IMR-90 (cell line): Measurements from ENCODE around the gene ITCH. TPM values are rescaled to one million over a fixed set of nuclear protein-coding genes. Genes with fewer than 3 reads are reported as not detected.

Experiments
- ATAC-seq: fragments of 200-7000 bp; cut with Tn5 transposase; 2 replicates; pipeline ENCODE4 v1.9.1; 2020; ENCODE audit warnings: low read depth, mild to moderate bottlenecking, moderate library complexity
- BruUV-seq: library from RNA; stranded (reverse); fragments of 400-500 nt; replicated peaks from 2 replicates; lab custom pipeline; 2021; lab: Mats Ljungman, UMichigan
- CTCF ChIA-PET: fragments of 300-600 bp; formaldehyde crosslinking; extraction: SDS; loops from one replicate; lab custom pipeline; 2021; ENCODE audit warnings: antibody characterized with exemption; lab: Yijun Ruan, JAX
- POLR2A ChIA-PET: fragments of 300-600 bp; sonication (Branson Sonifier 250); formaldehyde crosslinking; loops from one replicate; lab custom pipeline; 2022; ENCODE audit warnings: antibody characterized with exemption; ENCODE audit not compliant: unreplicated experiment; lab: Charles Lee
- DNase-seq: peaks from one replicate; pipeline ENCODE4 v3.0.0; 2013
- H2AFZ ChIP-seq: replicated peaks from 2 replicates; pipeline ENCODE3; 2013; ENCODE audit warnings: low read length, mild to moderate bottlenecking; ENCODE audit not compliant: poor library complexity
- H2AK5ac ChIP-seq: 2 replicates; pipeline ENCODE4 v1.6.1; 2013; ENCODE audit warnings: low read depth, low read length, inconsistent platforms
- H2AK9ac ChIP-seq: replicated peaks from 2 replicates; pipeline ENCODE3; 2013; ENCODE audit warnings: mild to moderate bottlenecking, low read depth, low read length, moderate library complexity; ENCODE audit not compliant: poor library complexity
- H2BK120ac ChIP-seq: 2 replicates; pipeline ENCODE4 v1.6.1; 2013; ENCODE audit warnings: low read depth, low read length, inconsistent platforms
- H2BK15ac ChIP-seq: 3 replicates; pipeline ENCODE4 v1.6.1; 2013; ENCODE audit warnings: low read depth, low read length, inconsistent platforms
- H2BK20ac ChIP-seq: 2 replicates; pipeline ENCODE4 v1.6.1; 2013; ENCODE audit warnings: low read depth, mild to moderate bottlenecking, inconsistent platforms, low read length, moderate library complexity
- H2BK5ac ChIP-seq: 2 replicates; pipeline ENCODE4 v1.6.1; 2013; ENCODE audit warnings: mild to moderate bottlenecking, low read depth, low read length, inconsistent platforms; ENCODE audit not compliant: poor library complexity, severe bottlenecking
- H3K14ac ChIP-seq: replicated peaks from 2 replicates; pipeline ENCODE4 v1.6.1; 2013; ENCODE audit warnings: low read depth, low read length, inconsistent platforms
- H3K18ac ChIP-seq: 2 replicates; pipeline ENCODE4 v1.6.1; 2013; ENCODE audit warnings: low read depth, low read length, control low read depth
- H3K23ac ChIP-seq: 2 replicates; pipeline ENCODE4 v1.6.1; 2013; ENCODE audit warnings: low read depth, low read length, inconsistent platforms
- H3K27ac ChIP-seq: 2 replicates; pipeline ENCODE4 v1.5.1; 2013; ENCODE audit warnings: mild to moderate bottlenecking, control low read depth, low read length; ENCODE audit not compliant: insufficient read depth
- H3K27me3 ChIP-seq: 2 replicates; pipeline ENCODE4 v1.6.1; 2013; ENCODE audit warnings: low read length; ENCODE audit not compliant: control insufficient read depth, insufficient read depth
- H3K36me3 ChIP-seq: 2 replicates; pipeline ENCODE4 v1.6.1; 2013; ENCODE audit warnings: low read length, mixed read lengths; ENCODE audit not compliant: control insufficient read depth, insufficient read depth
- H3K4ac ChIP-seq: 2 replicates; pipeline ENCODE4 v1.6.1; 2013; ENCODE audit warnings: low read depth, low read length, inconsistent platforms
- H3K4me1 ChIP-seq: 2 replicates; pipeline ENCODE4 v1.6.1; 2013; ENCODE audit warnings: low read length, mixed read lengths; ENCODE audit not compliant: control insufficient read depth, insufficient read depth
- H3K4me2 ChIP-seq: 2 replicates; pipeline ENCODE4 v1.6.1; 2013; ENCODE audit warnings: low read depth, mild to moderate bottlenecking, control low read depth, low read length, moderate library complexity
- H3K4me3 ChIP-seq: 2 replicates; pipeline ENCODE4 v1.5.1; 2013; ENCODE audit warnings: low read depth, mild to moderate bottlenecking, control low read depth, low read length, moderate library complexity; ENCODE audit not compliant: insufficient read depth
- H3K56ac ChIP-seq: 2 replicates; pipeline ENCODE4 v1.6.1; 2013; ENCODE audit warnings: low read length, inconsistent platforms; ENCODE audit not compliant: insufficient read depth; ENCODE audit errors: extremely low read depth
- H3K79me1 ChIP-seq, 2 experiments: 2 replicates each; pipeline ENCODE4 v1.6.1; 2013; ENCODE audit warnings: low read length in 2 of 2, inconsistent platforms in 1 of 2, low read depth in 1 of 2
- H3K9ac ChIP-seq: 2 replicates; pipeline ENCODE4 v1.6.1; 2013; ENCODE audit warnings: low read depth, low read length, control low read depth
- H3K9me1 ChIP-seq: 2 replicates; pipeline ENCODE4 v1.6.1; 2013; ENCODE audit warnings: low read length, inconsistent platforms; ENCODE audit not compliant: insufficient read depth
- H3K9me3 ChIP-seq: 2 replicates; pipeline ENCODE4 v1.6.1; 2013; ENCODE audit warnings: low read length; ENCODE audit not compliant: control insufficient read depth, insufficient read depth
- H4K20me1 ChIP-seq: 2 replicates; pipeline ENCODE4 v1.6.1; 2013; ENCODE audit warnings: low read length, inconsistent platforms; ENCODE audit not compliant: insufficient read depth
- H4K5ac ChIP-seq: 2 replicates; pipeline ENCODE4 v1.6.1; 2013; ENCODE audit warnings: mild to moderate bottlenecking, low read depth, low read length, control low read depth
- H4K8ac ChIP-seq, 2 experiments: 2 replicates each; pipeline ENCODE4 v1.6.1; 2013; ENCODE audit warnings: low read depth in 2 of 2, low read length in 2 of 2, control low read depth in 1 of 2, inconsistent platforms in 1 of 2
- H4K91ac ChIP-seq: 2 replicates; pipeline ENCODE4 v1.6.1; 2013; ENCODE audit warnings: low read depth, low read length, inconsistent platforms; ENCODE audit not compliant: insufficient read depth
- CEBPB ChIP-seq: IDR thresholded peaks from 2 replicates; pipeline ENCODE4 v1.6.1; 2012; ENCODE audit warnings: low read depth, low read length, improper control_type of control experiment
- MAFK ChIP-seq: IDR thresholded peaks from 2 replicates; pipeline ENCODE4 v1.6.1; 2012; ENCODE audit warnings: low read depth, low read length, improper control_type of control experiment
- WGBS, 2 experiments: methylation state at CpG; one replicate each; pipeline versions ENCODE4 v1.1.5 to v1.1.7; 2013; ENCODE audit warnings: missing lambda C conversion rate in 2 of 2; ENCODE audit not compliant: insufficient read length in 1 of 2; ENCODE audit errors: extremely low coverage in 2 of 2; 5-methylcytosine and 5-hydroxymethylcytosine counted together
- dilution Hi-C: fragments of 300-500 bp; cut with HindIII; formaldehyde crosslinking; loops from one replicate; pipeline ENCODE4 v1.14.3; 2018; ENCODE audit warnings: low sequenced_read_pairs; ENCODE audit not compliant: unreplicated experiment
- in situ Hi-C: fragments of 300-500 bp; cut with MboI; formaldehyde crosslinking; loops from 3 replicates; pipeline ENCODE4 v1.14.3; 2019; ENCODE audit warnings: low sequenced_read_pairs, inconsistent platforms, mixed read lengths
- intact Hi-C: fragments of 100-400 bp; cut with micrococcal nuclease; formaldehyde crosslinking; loops from 2 replicates; pipeline ENCODE4 v1.10.0; 2022
- polyA plus RNA-seq, 3 experiments: library from polyadenylated mRNA; depleted of rRNA; stranded (reverse); fragments of >200 nt; gene quantifications; 2 replicates each; pipeline ENCODE4 v1.2.3, GENCODE V29; 2012; ENCODE audit warnings: low replicate concordance in 1 of 3
- total RNA-seq: library from RNA; depleted of rRNA; stranded (reverse); fragments of >200 nt; gene quantifications from 2 replicates; pipeline ENCODE4 v1.2.3, GENCODE V29; 2012

ITCH gene
- total and polyA plus RNA-seq, 2 of the 4 experiments (the other 2 are of a cell fraction): 12.7 to 94.6 TPM

DNA sequence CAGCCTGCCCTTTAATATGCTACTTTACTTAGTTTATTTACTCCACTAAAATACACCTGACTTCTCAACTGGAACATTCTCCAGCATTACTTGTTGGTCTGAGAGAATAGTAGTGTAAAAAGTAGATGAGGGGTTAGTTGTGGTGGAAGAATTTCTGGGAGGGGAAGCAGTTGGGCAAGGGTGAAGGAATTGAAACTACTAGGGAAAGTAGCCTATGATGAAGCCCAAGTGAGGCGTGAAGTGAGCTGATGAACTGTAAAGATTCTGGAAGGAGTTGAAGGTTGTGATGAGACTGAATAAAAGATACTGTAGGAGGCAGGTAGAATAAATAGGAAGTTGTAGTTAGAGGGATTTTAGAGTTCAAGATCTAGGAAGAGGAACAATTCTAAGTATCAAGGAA lies 72.5 kb downstream of the ITCH start:
- Histone ChIP-seq H2BK5ac (no peak overlapping the region), H2BK120ac (no peak overlapping the region), H3K4me1 (peaks cover 3% of the 10 kb centered on the region; the same call in 1 of the 2 replicates), H4K20me1 (peaks cover 14% of the 10 kb centered on the region; the same call in 1 of the 2 replicates), H2AK5ac (no peak overlapping the region), H3K23ac (no peak overlapping the region), H2BK20ac (no peak overlapping the region), H3K9me1 (peaks cover 10% of the 10 kb centered on the region), H3K4me3 (no peak overlapping the region), H3K4ac (no peak overlapping the region), H3K9me3 (no peaks in the 10 kb centered on the region), H3K9ac (no peak overlapping the region), H3K27ac (no peak overlapping the region), H4K91ac (no peak overlapping the region), H2BK15ac (no peak overlapping the region), H3K36me3 (peaks cover 25% of the 10 kb centered on the region), H3K27me3 (no peaks in the 10 kb centered on the region), H2AFZ (no peak overlapping the region), H3K4me2 (no peak overlapping the region), H3K79me1 (peaks cover 41 to 68% of the 10 kb centered on the region in 2 experiments), H4K8ac (no peak overlapping the region), H4K5ac (no peak overlapping the region), H3K18ac (no peak overlapping the region), H3K14ac (no peak overlapping the region), H2AK9ac (no peak overlapping the region), H3K56ac (no peak overlapping the region)
- ChIA-PET POLR2A (no interaction called here), CTCF (interaction anchor here (1.2 to 3.2 kb wide), 2 partner anchors 123 kb away, joined by 6 to 11 read pairs; no protein-coding TSS in a partner anchor)
- ATAC-seq (no peak), DNase-seq (no peak)
- in situ Hi-C loops (no loop called here), intact Hi-C loops (no loop called here), dilution Hi-C loops (no loop called here)
- no TSS peak for BruUV-seq
- TF ChIP-seq MAFK: no peak
- TF ChIP-seq CEBPB: no peak
- 100% methylated on average over 1 of the region's 1 CpG; no CpG with 5 or more reads in 1 of the 2 experiments for WGBS, 2 experiments
